Neural cell (in vitro differentiated cells): ENCODE measurements around the gene EXTL1. TPM values are rescaled to one million over a fixed set of nuclear protein-coding genes. Genes with fewer than 3 reads are reported as not detected.

Source experiments
- H2AFZ ChIP-seq: fragments of 200-600, 300-800 bp; sonication (generic), shearing (Covaris generic); 2 replicates; pipeline ENCODE4 v1.6.0; 2014; ENCODE audit warnings: low read depth, mild to moderate bottlenecking, antibody characterized with exemption, low read length, moderate library complexity
- H3F3A ChIP-seq: fragments of 200-600 bp; shearing (Covaris generic); 2 replicates; pipeline ENCODE4 v1.6.1; 2016; ENCODE audit warnings: mild to moderate bottlenecking, moderate library complexity, mixed read lengths, antibody characterized with exemption, low read length; ENCODE audit not compliant: insufficient read depth, poor library complexity, severe bottlenecking
- H3K27ac ChIP-seq: fragments of 200-600, 300-800 bp; sonication (generic), shearing (Covaris generic); 2 replicates; pipeline ENCODE4 v1.5.1; 2014; ENCODE audit warnings: mild to moderate bottlenecking, low read length, moderate library complexity
- H3K27me3 ChIP-seq: fragments of 300-800, 200-600 bp; sonication (generic), shearing (Covaris generic); 2 replicates; pipeline ENCODE4 v1.6.0; 2014; ENCODE audit warnings: mild to moderate bottlenecking, low read depth, low read length, moderate library complexity; ENCODE audit not compliant: insufficient read depth
- H3K36me3 ChIP-seq: fragments of 300-800, 200-600 bp; sonication (generic), shearing (Covaris generic); 2 replicates; pipeline ENCODE4 v1.5.1; 2014; ENCODE audit warnings: mild to moderate bottlenecking, antibody characterized with exemption, low read length, moderate library complexity; ENCODE audit not compliant: insufficient read depth
- H3K4me2 ChIP-seq: fragments of 300-800, 200-600 bp; sonication (generic), shearing (Covaris generic); 2 replicates; pipeline ENCODE4 v1.6.0; 2014; ENCODE audit warnings: mild to moderate bottlenecking, low read length
- H3K4me3 ChIP-seq: fragments of 300-800, 200-600 bp; sonication (generic), shearing (Covaris generic); 2 replicates; pipeline ENCODE4 v1.5.1; 2014; ENCODE audit warnings: mild to moderate bottlenecking, low read length, moderate library complexity
- H3K79me2 ChIP-seq: fragments of 200-600 bp; shearing (Covaris generic); replicated peaks from 2 replicates; pipeline ENCODE4 v1.6.0; 2014; ENCODE audit warnings: mild to moderate bottlenecking, low read length, moderate library complexity; ENCODE audit not compliant: insufficient read depth
- H3K9ac ChIP-seq: fragments of 300-800, 200-600 bp; sonication (generic), shearing (Covaris generic); 2 replicates; pipeline ENCODE4 v1.6.1; 2016; ENCODE audit warnings: mild to moderate bottlenecking, low read length, mixed read lengths
- H3K9me2 ChIP-seq: fragments of 200-600 bp; shearing (Covaris generic); 2 replicates; pipeline ENCODE4 v1.6.1; 2016; ENCODE audit warnings: mild to moderate bottlenecking, low read length, mixed read lengths; ENCODE audit not compliant: insufficient read depth
- H3K9me3 ChIP-seq: fragments of 200-600, 300-800 bp; sonication (generic), shearing (Covaris generic); 2 replicates; pipeline ENCODE4 v1.6.1; 2016; ENCODE audit warnings: mild to moderate bottlenecking, mixed run types, low read length, moderate library complexity, mixed read lengths
- H4K20me1 ChIP-seq: fragments of 200-600 bp; shearing (Covaris generic); 2 replicates; pipeline ENCODE4 v1.6.1; 2016; ENCODE audit warnings: mild to moderate bottlenecking, mixed run types; ENCODE audit not compliant: insufficient read depth
- CTCF ChIP-seq: fragments of 450-650 bp; IDR thresholded peaks from 2 replicates; pipeline ENCODE4 v1.5.1; 2014; ENCODE audit warnings: antibody characterized with exemption, mild to moderate bottlenecking, moderate library complexity; ENCODE audit not compliant: poor library complexity, severe bottlenecking
- EP300 ChIP-seq: fragments of 450-650 bp; conservative IDR thresholded peaks from 2 replicates; pipeline ENCODE4 v1.6.1; 2014; ENCODE audit warnings: antibody characterized with exemption, mild to moderate bottlenecking, moderate library complexity; ENCODE audit not compliant: poor library complexity, severe bottlenecking
- EZH2 ChIP-seq: fragments of 200-600, 300-800 bp; shearing (Covaris generic), sonication (generic); IDR thresholded peaks from 2 replicates; pipeline ENCODE4 v1.6.1; 2014; ENCODE audit warnings: antibody characterized with exemption, low read length, borderline replicate concordance, mild to moderate bottlenecking; ENCODE audit not compliant: insufficient read depth, poor library complexity, severe bottlenecking
- MXI1 ChIP-seq: fragments of 450-650 bp; conservative IDR thresholded peaks from 2 replicates; pipeline ENCODE4 v1.6.1; 2014; ENCODE audit warnings: antibody characterized with exemption, mild to moderate bottlenecking; ENCODE audit not compliant: poor library complexity, severe bottlenecking
- POLR2AphosphoS5 ChIP-seq: IDR thresholded peaks from 2 replicates; pipeline ENCODE4 v1.6.1; 2012
- RAD21 ChIP-seq: fragments of 450-650 bp; conservative IDR thresholded peaks from 2 replicates; pipeline ENCODE4 v1.6.1; 2014; ENCODE audit warnings: antibody characterized with exemption, mild to moderate bottlenecking, moderate library complexity
- REST ChIP-seq: IDR thresholded peaks from 2 replicates; pipeline ENCODE4 v1.6.1; 2012; ENCODE audit warnings: borderline replicate concordance
- SMC3 ChIP-seq: fragments of 450-650 bp; conservative IDR thresholded peaks from 2 replicates; pipeline ENCODE4 v1.6.1; 2014; ENCODE audit warnings: antibody characterized with exemption, mild to moderate bottlenecking, moderate library complexity; ENCODE audit not compliant: poor library complexity
- TAF1 ChIP-seq: IDR thresholded peaks from 2 replicates; pipeline ENCODE4 v1.6.1; 2012; ENCODE audit warnings: low read depth
- polyA plus RNA-seq: library from polyadenylated mRNA; depleted of rRNA; stranded (reverse); fragments of >200 nt; gene quantifications from 2 replicates; pipeline ENCODE4 v1.2.3, GENCODE V29; 2014
- small RNA-seq, 3 experiments: library from RNA; depleted of rRNA; stranded (forward); fragments of <200 nt; gene quantifications; one replicate each; pipeline ENCODE3, GENCODE V24; 2012

EXTL1 gene
- polyA plus RNA-seq, 1 donor from 2014 or later, result 2.7 TPM

GRCh38 chr1:26084091-26084561 is 62.6 kb downstream of the EXTL1 start:
- Histone ChIP-seq H2AFZ (no peak overlapping the region), H3K9me3 (no peaks in the 10 kb centered on the region), H3K36me3 (no peaks in the 10 kb centered on the region), H3K4me2 (no peak overlapping the region), H3K9me2 (no peaks in the 10 kb centered on the region), H3K27me3 (no peaks in the 10 kb centered on the region), H3K4me3 (no peak overlapping the region), H3K27ac (no peak overlapping the region), H4K20me1 (no peaks in the 10 kb centered on the region), H3F3A (no peaks in the 10 kb centered on the region), H3K9ac (no peak overlapping the region), H3K79me2 (no peaks in the 10 kb centered on the region)
- no peak for TF ChIP-seq EP300
- TF ChIP-seq REST, result no peak
- TF ChIP-seq EZH2, result no peak
- no peak for TF ChIP-seq SMC3

- no peak for TF ChIP-seq SMC3
- no peak for TF ChIP-seq RAD21
- no peak for TF ChIP-seq TAF1
- TF ChIP-seq POLR2AphosphoS5, result no peak
- no peak for TF ChIP-seq REST
- no peak for TF ChIP-seq MXI1
- TF ChIP-seq EP300, result no peak
- TF ChIP-seq CTCF, result no peak
- no peak for TF ChIP-seq EZH2
- Histone ChIP-seq H3K9me2 (no peaks in the 10 kb centered on the region), H3K4me2 (no peak overlapping the region), H3K27me3 (no peaks in the 10 kb centered on the region), H3K79me2 (no peaks in the 10 kb centered on the region), H3K27ac (no peak overlapping the region), H3F3A (no peaks in the 10 kb centered on the region), H3K36me3 (no peaks in the 10 kb centered on the region), H2AFZ (no peak overlapping the region), H4K20me1 (no peaks in the 10 kb centered on the region), H3K9me3 (no peaks in the 10 kb centered on the region), H3K9ac (no peak overlapping the region), H3K4me3 (no peak overlapping the region)
Observed at GRCh38 chr1:26084844-26085243, 63.3 kb downstream of the EXTL1 start.

Small RNA genes within 50 kb of the gene (small RNA-seq; reads per million reads assigned to genes)
- gene RF00283 (0 reads per million in 3 experiments), gene RF00492 (0 reads per million in 3 experiments)

Other genes starting within 250 kb of the EXTL1 start
- gene SELENON, start 221.6 kb upstream of the EXTL1 start, polyA plus RNA-seq, result 6.5 and 14.3 TPM in 2 replicates
- gene MTFR1L, start 201.8 kb upstream of the EXTL1 start, polyA plus RNA-seq, result 107 and 115 TPM in 2 replicates
- gene AUNIP, start 162.3 kb upstream of the EXTL1 start, polyA plus RNA-seq, result 0.48 TPM in 1 of 2 replicates, not detected in the other
- 2.9 and 4.1 TPM in 2 replicates for gene PAQR7, start 146.1 kb upstream of the EXTL1 start, polyA plus RNA-seq
- 1,834 and 1,950 TPM in 2 replicates for gene STMN1, start 115.4 kb upstream of the EXTL1 start, polyA plus RNA-seq
- gene PAFAH2, start 23.7 kb upstream of the EXTL1 start, polyA plus RNA-seq, result 7.9 and 10.4 TPM in 2 replicates
- gene SLC30A2, start 24.3 kb downstream of the EXTL1 start, polyA plus RNA-seq, result 0.28 and 0.46 TPM in 2 replicates
- not detected in 2 replicates for gene TRIM63, start 45.9 kb downstream of the EXTL1 start, polyA plus RNA-seq
- 41.3 and 44.9 TPM in 2 replicates for gene PDIK1L, start 90.0 kb downstream of the EXTL1 start, polyA plus RNA-seq
- 0.31 and 0.48 TPM in 2 replicates for gene FAM110D, start 137.3 kb downstream of the EXTL1 start, polyA plus RNA-seq
- not detected in 2 replicates for gene C1orf232, start 147.2 kb downstream of the EXTL1 start, polyA plus RNA-seq
- gene ZNF593, start 148.1 kb downstream of the EXTL1 start, polyA plus RNA-seq, result 20.2 and 25.0 TPM in 2 replicates
- gene ZNF593OS, start 150.1 kb downstream of the EXTL1 start, polyA plus RNA-seq, result not detected in 2 replicates
- 2.2 and 7.8 TPM in 2 replicates for gene CNKSR1, start 155.7 kb downstream of the EXTL1 start, polyA plus RNA-seq
- not detected in 2 replicates for gene CATSPER4, start 168.8 kb downstream of the EXTL1 start, polyA plus RNA-seq
- 20.5 and 26.2 TPM in 2 replicates for gene CEP85, start 212.4 kb downstream of the EXTL1 start, polyA plus RNA-seq